Fibroblast of mammary gland (primary cell): ENCODE measurements around the gene VAX1.
"Not testable (repeated sequence)": the region's sequence is repeated elsewhere in the genome, so short reads cannot be mapped to it uniquely, and the experiment has no call there.

Source experiments
- DNase-seq: peaks from one replicate; pipeline ENCODE4 v3.0.0-alpha.2; 2010; ENCODE audit warnings: low read depth
- H3K4me3 ChIP-seq: 2 replicates; pipeline ENCODE4 v1.5.1; 2011; ENCODE audit warnings: low read depth, mild to moderate bottlenecking, low read length, moderate library complexity; ENCODE audit not compliant: control insufficient read depth
- TF ChIP-seq, protein P1 (sequence below): conservative IDR thresholded peaks from 2 replicates; pipeline ENCODE4 v1.5.1; 2011; ENCODE audit warnings: low read depth, low read length, inconsistent platforms; ENCODE audit not compliant: control insufficient read depth, insufficient read depth

The VAX1 gene

GRCh38 chr10:117134056-117134305, 4.1 kb downstream of the VAX1 start:
- no peak for DNase-seq
- H3K4me3 ChIP-seq, result no peak overlapping the region
- TF ChIP-seq, protein P1, sequence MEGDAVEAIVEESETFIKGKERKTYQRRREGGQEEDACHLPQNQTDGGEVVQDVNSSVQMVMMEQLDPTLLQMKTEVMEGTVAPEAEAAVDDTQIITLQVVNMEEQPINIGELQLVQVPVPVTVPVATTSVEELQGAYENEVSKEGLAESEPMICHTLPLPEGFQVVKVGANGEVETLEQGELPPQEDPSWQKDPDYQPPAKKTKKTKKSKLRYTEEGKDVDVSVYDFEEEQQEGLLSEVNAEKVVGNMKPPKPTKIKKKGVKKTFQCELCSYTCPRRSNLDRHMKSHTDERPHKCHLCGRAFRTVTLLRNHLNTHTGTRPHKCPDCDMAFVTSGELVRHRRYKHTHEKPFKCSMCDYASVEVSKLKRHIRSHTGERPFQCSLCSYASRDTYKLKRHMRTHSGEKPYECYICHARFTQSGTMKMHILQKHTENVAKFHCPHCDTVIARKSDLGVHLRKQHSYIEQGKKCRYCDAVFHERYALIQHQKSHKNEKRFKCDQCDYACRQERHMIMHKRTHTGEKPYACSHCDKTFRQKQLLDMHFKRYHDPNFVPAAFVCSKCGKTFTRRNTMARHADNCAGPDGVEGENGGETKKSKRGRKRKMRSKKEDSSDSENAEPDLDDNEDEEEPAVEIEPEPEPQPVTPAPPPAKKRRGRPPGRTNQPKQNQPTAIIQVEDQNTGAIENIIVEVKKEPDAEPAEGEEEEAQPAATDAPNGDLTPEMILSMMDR, result no peak

- DNase-seq, result no peak
- H3K4me3 ChIP-seq, result no peak overlapping the region
Measured at GRCh38 chr10:117133273-117134055, 4.6 kb downstream of the VAX1 start.

GRCh38 chr10:117132751-117133231, 5.3 kb downstream of the VAX1 start:
- DNase-seq, result no peak
- TF ChIP-seq, protein P1, result no peak
- no peak overlapping the region for H3K4me3 ChIP-seq

More at GRCh38 chr10:117133273-117134055, 4.6 kb downstream of the VAX1 start:
- TF ChIP-seq, protein P1, result no peak

DNA sequence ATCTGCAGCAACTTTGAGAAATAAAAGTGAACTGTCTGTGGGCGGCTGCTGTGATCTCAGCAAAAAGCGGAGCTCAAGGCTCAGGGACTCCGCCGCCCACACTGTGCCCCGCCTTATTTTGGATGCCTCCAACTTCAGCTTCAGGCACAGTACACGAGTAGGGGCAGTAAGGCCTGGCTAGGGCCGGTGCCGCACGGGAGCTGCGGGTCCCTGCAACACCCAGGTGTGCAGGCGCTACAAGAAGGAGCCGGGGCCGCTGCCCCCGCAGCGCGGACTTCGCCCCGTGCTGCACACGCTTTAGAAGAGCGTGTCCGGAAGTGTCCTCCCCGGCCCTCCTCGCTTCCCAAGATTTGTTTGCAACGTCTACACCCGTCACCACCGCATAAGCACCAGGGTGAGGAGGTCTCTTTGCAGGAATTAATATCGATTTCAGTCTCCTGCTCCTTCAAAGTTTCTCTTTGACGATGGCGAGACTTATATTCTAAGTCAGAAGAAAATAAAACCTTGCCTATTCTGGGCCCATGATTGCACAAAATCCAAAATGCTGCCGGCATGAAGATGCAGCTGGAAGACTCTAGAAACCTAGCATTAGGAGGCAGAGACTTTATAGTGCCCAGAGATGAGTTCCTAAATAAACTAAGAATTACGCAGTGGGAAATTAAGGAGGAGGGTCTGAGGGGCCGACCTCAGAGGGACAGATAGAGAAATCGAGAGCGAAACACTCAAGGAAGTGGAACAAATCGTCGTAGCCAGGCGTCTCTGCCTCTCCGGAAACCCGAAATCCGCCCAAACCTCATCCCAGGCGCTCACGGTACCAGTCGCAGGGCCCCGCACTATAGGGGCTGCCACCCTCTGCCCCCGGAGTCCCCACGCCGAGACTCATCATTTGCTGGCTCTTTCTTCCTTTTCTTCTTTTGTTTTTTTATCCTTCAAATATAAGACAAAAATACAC, 6.4 kb downstream of the VAX1 start:
- no peak overlapping the region for H3K4me3 ChIP-seq
- TF ChIP-seq, protein P1, result no peak
- DNase-seq, result no peak

GRCh38 chr10:117130862-117131375, 7.2 kb downstream of the VAX1 start:
- DNase-seq, result no peak
- H3K4me3 ChIP-seq, result no peak overlapping the region
- TF ChIP-seq, protein P1, result no peak

- TF ChIP-seq, protein P1, result no peak
Measured at GRCh38 chr10:117130346-117130745, 7.7 kb downstream of the VAX1 start.

GRCh38 chr10:117126645-117127044, 11.4 kb downstream of the VAX1 start:
- not testable (repeated sequence) for DNase-seq, H3K4me3 ChIP-seq

More at GRCh38 chr10:117130346-117130745, 7.7 kb downstream of the VAX1 start:
- DNase-seq, result no peak
- no peak overlapping the region for H3K4me3 ChIP-seq
